HUDEP-2 (cell line): ENCODE results near the gene SGPP1.
"Not testable (repeated sequence)": the region's sequence is repeated elsewhere in the genome, so short reads cannot be mapped to it uniquely, and the experiment has no call there.

Source experiments
- DNase-seq, 76 experiments: peaks; one replicate each; lab custom pipeline; 2025; ENCODE audit not compliant: unreplicated experiment in 76 of 76; lab: John Stamatoyannopoulos, UW

Gene SGPP1

GRCh38 chr14:63642656-63643382 is 85.0 kb downstream of the SGPP1 start:
- DNase-seq = peak in 1 of 76 experiments; percentile 23

DNA sequence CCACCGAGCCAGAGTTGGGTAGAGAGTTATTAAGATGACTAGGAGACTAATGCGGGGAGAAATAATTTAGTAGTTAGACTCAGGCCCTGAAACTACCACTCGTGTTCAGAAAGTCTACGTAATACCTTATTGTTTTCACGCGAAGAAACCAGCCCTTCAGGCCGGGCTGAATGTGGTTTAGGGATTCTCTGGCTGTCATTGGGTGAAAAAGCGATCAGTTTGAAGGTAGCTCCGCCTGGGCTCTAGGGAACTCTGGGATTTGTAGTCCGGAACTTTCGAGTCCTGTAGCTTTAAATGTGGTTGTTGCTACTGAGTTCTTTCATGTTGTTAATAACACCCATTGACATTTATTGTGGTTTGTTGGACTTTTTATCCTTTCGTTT is 85.6 kb downstream of the SGPP1 start:
- DNase-seq = peak in 72 of 76 experiments; percentile 29 to 92 (median 73)

DNA sequence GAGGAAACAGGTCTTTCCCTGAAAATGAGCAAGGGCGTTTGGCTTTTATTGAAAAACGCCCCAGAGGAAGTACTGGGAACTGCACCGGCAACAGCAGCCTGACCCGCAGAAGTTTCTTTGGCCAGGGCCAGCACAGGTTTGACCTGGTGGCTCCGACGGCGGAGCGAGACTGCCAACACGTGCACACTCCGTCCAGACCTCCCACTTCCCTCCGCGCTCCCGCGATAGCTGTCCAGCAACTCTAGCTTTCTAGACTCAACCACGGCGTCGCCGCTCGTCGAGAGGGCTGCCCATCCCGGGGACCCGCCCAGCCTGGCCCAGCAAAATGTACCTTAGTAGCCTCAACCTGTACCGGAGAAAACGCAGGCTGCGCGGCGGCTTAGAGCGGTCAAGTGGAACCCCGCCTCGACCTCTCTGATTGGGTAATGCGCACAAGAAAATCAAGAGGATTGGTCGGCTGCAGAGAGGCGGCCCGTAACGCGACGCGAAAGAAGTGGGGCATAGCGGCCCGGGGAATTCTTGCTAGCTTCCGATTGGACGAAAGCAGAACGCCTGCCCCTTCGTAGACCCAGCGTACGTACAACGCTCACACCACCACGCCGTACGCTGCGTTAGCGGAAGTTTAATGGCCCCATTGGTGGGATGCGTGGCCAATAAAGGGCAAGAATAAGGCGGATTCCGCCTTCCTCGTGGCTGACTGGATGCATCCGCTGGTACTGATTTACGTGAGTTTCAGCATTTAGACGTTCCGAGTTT is 86.2 kb downstream of the SGPP1 start, which contains the start of gene WDR89:
Gene WDR89, minus strand, starts transcription at position 399 of the 756 bp plus-strand sequence. CDS start 41,929 bp downstream, outside the sequence.
- DNase-seq = peak; percentile 52 to 98 (median 96)

DNA sequence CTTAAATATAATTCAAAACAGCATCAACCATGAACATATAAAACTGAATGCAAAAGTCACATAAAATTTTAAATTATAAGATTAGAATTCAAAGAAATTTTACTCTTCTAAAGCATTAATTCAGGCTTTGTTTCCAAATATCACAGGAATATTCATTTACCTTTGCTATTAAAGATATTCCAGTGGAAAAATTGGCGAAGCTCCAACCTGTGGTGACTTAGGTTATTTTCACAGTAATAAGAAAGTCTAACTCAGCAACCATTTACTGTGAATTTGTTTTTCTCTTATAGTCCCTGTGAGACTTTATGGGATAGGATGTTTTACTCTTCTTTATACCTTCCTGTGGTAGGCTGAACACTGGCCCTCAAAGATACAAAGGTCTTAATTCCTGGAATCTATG is 89.4 kb downstream of the SGPP1 start:
- no peak for DNase-seq

DNA sequence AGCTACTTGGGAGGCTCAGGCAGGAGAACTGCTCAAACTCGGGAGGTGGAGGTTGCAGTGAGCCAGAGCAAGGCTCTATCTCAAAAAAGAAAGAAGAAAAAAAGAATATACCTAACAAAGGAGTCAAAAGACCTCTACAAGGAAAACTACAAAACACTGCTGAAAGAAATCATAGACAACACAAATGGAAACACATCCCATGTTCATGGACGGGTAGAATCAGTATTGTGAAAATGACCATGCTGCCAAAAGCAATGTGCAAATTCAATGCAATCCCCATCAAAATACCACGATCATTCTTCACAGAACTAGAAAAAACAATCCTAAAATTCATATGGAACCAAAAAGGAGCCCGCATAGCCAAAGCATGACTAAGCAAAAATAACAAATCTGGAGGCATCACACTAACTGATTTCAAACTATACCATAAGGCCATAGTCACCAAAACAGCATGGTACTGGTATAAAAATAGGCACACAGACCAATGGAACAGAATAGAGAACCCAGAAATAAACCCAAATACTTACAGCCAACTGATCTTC is 91.7 kb downstream of the SGPP1 start:
- DNase-seq = not testable (repeated sequence)
